ENCODE measurements around the gene AKNA.
A peak's percentile ranks its signal among the peaks of the same experiment; 100 is the strongest.

The AKNA gene

GRCh38 chr9:114316605-114317230 lies 71.1 kb downstream of the AKNA start:
- DNase-seq = no peak

- peak; percentile 78 for DNase-seq
Observed at GRCh38 chr9:114315723-114316363, 71.9 kb downstream of the AKNA start.

- DNase-seq = no peak
Observed at GRCh38 chr9:114314881-114315722, 72.7 kb downstream of the AKNA start.

GRCh38 chr9:114314256-114314867 lies 73.4 kb downstream of the AKNA start:
- DNase-seq = no peak

GRCh38 chr9:114313186-114313585 lies 74.6 kb downstream of the AKNA start:
- no peak for DNase-seq

- no peak for DNase-seq
Observed at GRCh38 chr9:114312513-114312875, 75.3 kb downstream of the AKNA start.

- no peak for DNase-seq
Observed at GRCh38 chr9:114311571-114312512, 75.9 kb downstream of the AKNA start.

GRCh38 chr9:114310471-114311450 lies 77.0 kb downstream of the AKNA start:
- no peak for DNase-seq

- DNase-seq = no peak
Observed at GRCh38 chr9:114309096-114309495, 78.7 kb downstream of the AKNA start.

- DNase-seq = no peak
Observed at GRCh38 chr9:114308361-114308950, 79.3 kb downstream of the AKNA start.

GRCh38 chr9:114307899-114308267 lies 79.9 kb downstream of the AKNA start:
- DNase-seq = no peak

GRCh38 chr9:114304416-114305188 lies 83.2 kb downstream of the AKNA start:
- DNase-seq = no peak

GRCh38 chr9:114303977-114304376 lies 83.8 kb downstream of the AKNA start:
- DNase-seq = no peak

GRCh38 chr9:114303571-114303970 lies 84.2 kb downstream of the AKNA start:
- no peak for DNase-seq

- no peak for DNase-seq
Observed at GRCh38 chr9:114302727-114303126, 85.1 kb downstream of the AKNA start.

GRCh38 chr9:114301798-114302565 lies 85.8 kb downstream of the AKNA start:
- DNase-seq = no peak

GRCh38 chr9:114300846-114301797 lies 86.7 kb downstream of the AKNA start:
- no peak for DNase-seq
